ENCODE measurements around the gene CYREN.

GRCh38 chr7:135185471-135186260 is 15.2 kb upstream of the CYREN start:
- TF ChIP-seq CTCF (IDR thresholded peaks at IDR 0.05): no peak
- TF ChIP-seq EP300 (IDR thresholded peaks at IDR 0.05): no peak
- TF ChIP-seq POLR2A (IDR thresholded peaks at IDR 0.05): no peak
